Thyroid gland (tissue), 4 donors: ENCODE results near the gene OTOA. TPM values are rescaled to one million over a fixed set of nuclear protein-coding genes. Genes with fewer than 3 reads are reported as not detected.
"Not testable (repeated sequence)": the region's sequence is repeated elsewhere in the genome, so short reads cannot be mapped to it uniquely, and the experiment has no call there.

ENCODE experiments used
- DNase-seq, 2 donors: peaks; one replicate each; pipeline ENCODE4 v3.0.0-alpha.2; 2019
- H3K27ac ChIP-seq, 3 donors: fragments of 200-600 bp; sonication (generic); 1 replicate in 2 of 3; 2 replicates in 1 of 3; pipeline ENCODE4 v1.5.1; 2016 to 2019; ENCODE audit warnings: mild to moderate bottlenecking in 1 of 3, moderate library complexity in 1 of 3
- H3K27me3 ChIP-seq: fragments of 200-600 bp; sonication (generic); one replicate; pipeline ENCODE4 v1.5.1; 2019
- H3K36me3 ChIP-seq, 2 donors: fragments of 200-600 bp; sonication (generic); one replicate each; pipeline ENCODE4 v1.5.1; 2016 to 2019
- H3K4me1 ChIP-seq, 2 donors: fragments of 200-600 bp; sonication (generic); one replicate each; pipeline ENCODE4 v1.5.1; 2017 to 2019
- H3K4me3 ChIP-seq, 3 donors: fragments of 200-600 bp; sonication (generic); replicated peaks in 1 of 3; 1 replicate in 2 of 3; 2 replicates in 1 of 3; pipeline ENCODE4 v1.5.1; 2016; ENCODE audit warnings: mild to moderate bottlenecking in 1 of 3
- H3K9me3 ChIP-seq: fragments of 200-600 bp; sonication (generic); one replicate; pipeline ENCODE4 v1.5.1; 2017
- CTCF ChIP-seq, 6 experiments: fragments of 200-600 bp in 3 of 6; fragments of 450-650 bp in 3 of 6; sonication (generic) in 3 of 6; IDR thresholded peaks; one replicate each; pipeline ENCODE4 v1.5.1; 2016 to 2019; ENCODE audit warnings: antibody characterized with exemption in 6 of 6, mild to moderate bottlenecking in 2 of 6, inconsistent platforms in 1 of 6, moderate library complexity in 1 of 6
- POLR2A ChIP-seq, 2 donors: fragments of 450-650 bp; IDR thresholded peaks; one replicate each; pipeline ENCODE4 v1.6.1; 2017; ENCODE audit warnings: antibody characterized with exemption in 2 of 2, mild to moderate bottlenecking in 2 of 2, moderate library complexity in 1 of 2
- WGBS, 2 donors: methylation state at CpG; one replicate each; pipeline ENCODE4 v1.1.5; 2017; 5-methylcytosine and 5-hydroxymethylcytosine counted together
- intact Hi-C: fragments of 100-400 bp; cut with DNase I; formaldehyde crosslinking; loops from one replicate; pipeline ENCODE4 v1.15.1; 2023
- total RNA-seq, 4 donors: library from RNA; depleted of rRNA; stranded (reverse); fragments of >200 nt; gene quantifications; one replicate each; pipeline ENCODE4 v1.2.3, GENCODE V29; 2016

Gene OTOA
- total RNA-seq, 4 donors from 2014 or later: 0.13 to 0.40 TPM; not detected in 2

GRCh38 chr16:21647562-21648164, 16.1 kb upstream of the OTOA start:
- 93 to 97% methylated on average over 9 of the region's 9 CpGs for WGBS, 2 donors
- no peak for TF ChIP-seq CTCF (IDR thresholded peaks at IDR 0.05)
- no peak for TF ChIP-seq POLR2A (IDR thresholded peaks at IDR 0.05)
- Histone ChIP-seq H3K27me3 (no peaks in the 10 kb centered on the region), H3K27ac (no peak overlapping the region), H3K9me3 (no peaks in the 10 kb centered on the region), H3K4me1 (no peaks in the 10 kb centered on the region), H3K36me3 (no peaks in the 10 kb centered on the region), H3K4me3 (no peak overlapping the region)
- DNase-seq: no peak
- intact Hi-C loops: no loop called here

DNA sequence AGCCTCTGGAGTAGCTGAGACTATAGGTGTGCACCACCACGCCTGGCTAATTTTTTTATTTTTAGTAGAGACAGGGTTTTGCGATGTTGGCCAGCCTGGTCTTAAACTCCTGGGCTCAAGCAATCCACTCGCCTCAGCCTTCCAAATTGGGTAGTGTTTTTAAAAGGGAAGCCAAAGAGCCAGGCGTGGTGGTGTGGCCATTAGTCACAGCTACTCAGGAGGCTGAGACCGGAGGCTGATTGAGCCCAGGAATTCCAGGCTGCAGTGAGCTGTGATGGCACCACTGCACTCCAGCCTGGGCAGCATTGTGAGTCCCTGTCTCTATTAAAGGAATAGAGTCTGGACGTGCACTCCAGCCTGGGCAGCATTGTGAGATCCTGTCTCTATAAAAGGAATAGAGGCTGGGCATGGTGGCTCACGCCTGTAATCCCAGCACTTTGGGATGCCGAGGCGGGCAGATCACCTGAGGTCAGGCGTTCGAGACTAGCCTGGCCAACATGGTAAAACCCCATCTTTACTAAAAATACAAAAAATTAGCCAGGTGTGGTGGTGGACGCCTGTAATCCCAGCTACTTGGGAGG, 13.9 kb upstream of the OTOA start:
- intact Hi-C loops, H3K4me3 ChIP-seq, H3K27ac ChIP-seq, DNase-seq, H3K9me3 ChIP-seq, H3K27me3 ChIP-seq, H3K36me3 ChIP-seq, H3K4me1 ChIP-seq: not testable (repeated sequence)
- 90 to 94% methylated on average over 11 of the region's 12 CpGs for WGBS, 2 donors

DNA sequence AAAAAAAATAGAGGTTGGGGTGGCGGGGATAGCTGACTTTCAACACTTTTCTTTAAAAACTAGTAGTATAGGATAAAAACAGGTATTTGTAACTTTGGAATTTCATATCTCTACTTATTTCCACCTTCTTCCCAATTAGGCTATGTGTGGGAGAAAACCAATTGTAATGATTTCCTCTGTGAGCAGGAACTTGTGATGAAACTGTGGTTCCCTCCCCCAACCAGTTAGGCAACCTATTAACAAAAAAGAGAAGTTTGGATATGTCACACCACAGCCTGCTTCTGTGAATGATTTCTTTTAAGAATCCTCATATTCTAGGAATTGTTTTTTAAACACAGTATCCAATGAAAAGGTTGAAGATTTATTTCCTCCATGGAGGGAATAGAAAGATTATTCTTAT, 13.2 kb upstream of the OTOA start:
- Histone ChIP-seq H3K27ac (no peak overlapping the region), H3K4me1 (no peaks in the 10 kb centered on the region), H3K9me3 (no peaks in the 10 kb centered on the region), H3K4me3 (no peak overlapping the region), H3K27me3 (no peaks in the 10 kb centered on the region), H3K36me3 (no peaks in the 10 kb centered on the region)
- intact Hi-C loops: no loop called here
- TF ChIP-seq POLR2A (IDR thresholded peaks at IDR 0.05): no peak
- TF ChIP-seq CTCF (IDR thresholded peaks at IDR 0.05): no peak
- WGBS, 2 donors: 93 to 96% methylated on average over 1 of the region's 1 CpG
- DNase-seq: no peak

DNA sequence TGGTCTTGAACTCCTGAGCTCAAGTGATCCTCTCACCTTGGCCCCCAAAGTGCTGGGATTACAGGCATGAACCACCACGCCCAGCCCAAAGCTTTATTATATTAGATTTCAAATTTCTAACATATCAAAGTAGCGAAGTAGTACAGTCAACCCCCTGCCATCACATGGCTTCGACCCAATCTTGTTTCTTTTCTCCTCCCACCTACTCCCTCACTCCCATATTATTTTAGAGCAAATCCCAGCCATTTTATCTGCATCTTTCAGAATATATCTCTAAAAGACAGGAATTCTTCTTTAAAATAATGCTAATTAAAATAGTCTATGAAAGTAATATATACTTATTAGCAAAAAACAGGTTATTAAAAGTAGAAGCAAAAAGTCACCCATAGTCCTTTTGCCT, 12.3 kb upstream of the OTOA start:
- Histone ChIP-seq H3K36me3 (no peaks in the 10 kb centered on the region), H3K27me3 (no peaks in the 10 kb centered on the region), H3K4me1 (no peaks in the 10 kb centered on the region), H3K4me3 (no peak overlapping the region), H3K9me3 (no peaks in the 10 kb centered on the region), H3K27ac (no peak overlapping the region)
- TF ChIP-seq CTCF (IDR thresholded peaks at IDR 0.05) (no peak), POLR2A (IDR thresholded peaks at IDR 0.05) (no peak)
- 91 to 95% methylated on average over 3 of the region's 3 CpGs for WGBS, 2 donors
- intact Hi-C loops: no loop called here
- no peak for DNase-seq

GRCh38 chr16:21652453-21652852, 11.3 kb upstream of the OTOA start, which contains the start of gene IGSF6:
Gene IGSF6 (minus strand): TSS chr16:21652608. CDS start chr16:21652598, 10 bp downstream.
- Histone ChIP-seq H3K27ac (no peak within 1 kb of the TSS), H3K9me3 (no peaks in the 10 kb centered on the region), H3K36me3 (no peaks in the 10 kb centered on the region), H3K4me1 (no peaks in the 10 kb centered on the region), H3K4me3 (no peak within 1 kb of the TSS), H3K27me3 (no peaks in the 10 kb centered on the region)
- TF ChIP-seq POLR2A (IDR thresholded peaks at IDR 0.05) (no peak), CTCF (IDR thresholded peaks at IDR 0.05) (no peak)
- intact Hi-C loops: no loop called here
- no peak for DNase-seq
- 91 to 96% methylated on average over 6 of the region's 6 CpGs for WGBS, 2 donors
